ENCODE results near the gene TBATA. TPM values are rescaled to one million over a fixed set of nuclear protein-coding genes. Genes with fewer than 3 reads are reported as not detected.

Gene TBATA
- total RNA-seq, 1 experiment from 2014 or later, result not detected

DNA sequence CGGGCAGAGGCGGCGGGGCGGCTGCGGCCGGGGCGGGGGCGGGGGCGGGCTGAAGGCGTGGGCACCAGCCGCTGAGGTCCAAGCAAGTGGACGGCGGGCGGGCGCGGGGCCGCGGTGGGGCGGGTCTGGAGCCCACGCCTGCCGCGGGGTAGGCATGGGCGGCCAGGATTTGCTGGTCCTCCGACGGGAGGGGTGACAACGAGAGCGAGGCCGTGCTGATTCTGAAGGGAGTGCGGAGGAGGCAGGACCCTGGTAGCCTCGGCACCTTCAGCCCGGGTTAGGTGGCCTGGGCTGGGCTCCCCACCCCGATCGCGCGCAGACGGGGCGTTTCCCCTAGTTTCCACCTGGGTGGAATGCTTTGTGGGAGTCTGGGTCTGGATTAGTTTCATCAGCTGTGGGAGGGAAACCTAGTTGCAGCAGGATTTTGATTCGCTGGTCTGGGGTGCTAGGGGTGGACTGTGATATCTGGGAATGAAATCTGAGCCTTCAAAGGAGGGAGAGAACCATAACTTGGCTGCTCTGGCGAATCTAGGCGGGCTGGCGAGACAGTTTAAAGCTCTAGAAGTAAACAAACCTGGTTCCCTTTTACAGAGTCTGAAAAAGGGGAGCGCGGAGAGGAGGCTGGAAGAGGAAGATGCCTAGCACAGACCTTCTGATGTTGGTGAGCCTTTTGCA is 31.2 kb upstream of the TBATA start:
- DNase-seq (ENCODE audit: low spot score) (peak; percentile 67), ATAC-seq (peak; percentile 73)
- ChIA-PET CTCF (interaction anchor here (0.6 to 1.1 kb wide), 8 partner anchors 10 to 192 kb away, joined by 3 to 4 read pairs (median 3); partner anchors contain the start of gene PCBD1), POLR2A (no interaction called here)
- H3K9me3 Mint-ChIP-seq, result no peaks in the 10 kb centered on the region
- peaks cover 11% of the 10 kb centered on the region for H3K36me3 Mint-ChIP-seq
- peaks cover 17% of the 10 kb centered on the region for H3K4me1 Mint-ChIP-seq
- peak overlapping the region; percentile 86 for H3K4me3 Mint-ChIP-seq
- peak overlapping the region; percentile 93 for H3K27ac Mint-ChIP-seq
- H3K27me3 Mint-ChIP-seq (ENCODE audit: low read depth), result no peaks in the 10 kb centered on the region
- TF ChIP-seq ELF4 (CRISPR knock-in tag; IDR thresholded peaks at IDR 0.05; ENCODE audit: low read depth) (no peak), TEAD1 (CRISPR knock-in tag; IDR thresholded peaks at IDR 0.05) (0 out of 2 replicates have a peak, but pooled peaks have one; percentile 42), ZNF219 (CRISPR knock-in tag; IDR thresholded peaks at IDR 0.05; ENCODE audit: borderline replicate concordance) (0 out of 2 replicates have a peak, but pooled peaks have one; percentile 27), TCF7 (CRISPR knock-in tag; IDR thresholded peaks at IDR 0.05; ENCODE audit: low read depth) (no peak), JUN (CRISPR knock-in tag; IDR thresholded peaks at IDR 0.05) (0 out of 2 replicates have a peak, but pooled peaks have one; percentile 26), JAZF1 (CRISPR knock-in tag; IDR thresholded peaks at IDR 0.05) (no peak), TEAD4 (CRISPR knock-in tag; IDR thresholded peaks at IDR 0.05) (no peak), ZNF138 (CRISPR knock-in tag; conservative IDR thresholded peaks at IDR 0.05) (no peak), ATF1 (CRISPR knock-in tag; IDR thresholded peaks at IDR 0.05) (no peak), NR2C2 (CRISPR knock-in tag; IDR thresholded peaks at IDR 0.05) (no peak), GABPB1 (CRISPR knock-in tag; IDR thresholded peaks at IDR 0.05) (peak; percentile 66; the same call in 1 of the 2 replicates), MXD4 (CRISPR knock-in tag; IDR thresholded peaks at IDR 0.05; ENCODE audit: borderline replicate concordance) (no peak)
- TF ChIP-seq, protein P1, sequence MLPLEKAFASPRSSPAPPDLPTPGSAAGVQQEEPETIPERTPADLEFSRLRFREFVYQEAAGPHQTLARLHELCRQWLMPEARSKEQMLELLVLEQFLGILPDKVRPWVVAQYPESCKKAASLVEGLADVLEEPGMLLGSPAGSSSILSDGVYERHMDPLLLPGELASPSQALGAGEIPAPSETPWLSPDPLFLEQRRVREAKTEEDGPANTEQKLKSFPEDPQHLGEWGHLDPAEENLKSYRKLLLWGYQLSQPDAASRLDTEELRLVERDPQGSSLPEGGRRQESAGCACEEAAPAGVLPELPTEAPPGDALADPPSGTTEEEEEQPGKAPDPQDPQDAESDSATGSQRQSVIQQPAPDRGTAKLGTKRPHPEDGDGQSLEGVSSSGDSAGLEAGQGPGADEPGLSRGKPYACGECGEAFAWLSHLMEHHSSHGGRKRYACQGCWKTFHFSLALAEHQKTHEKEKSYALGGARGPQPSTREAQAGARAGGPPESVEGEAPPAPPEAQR (CRISPR knock-in tag; IDR thresholded peaks at IDR 0.05), result no peak
- TF ChIP-seq, protein P2, sequence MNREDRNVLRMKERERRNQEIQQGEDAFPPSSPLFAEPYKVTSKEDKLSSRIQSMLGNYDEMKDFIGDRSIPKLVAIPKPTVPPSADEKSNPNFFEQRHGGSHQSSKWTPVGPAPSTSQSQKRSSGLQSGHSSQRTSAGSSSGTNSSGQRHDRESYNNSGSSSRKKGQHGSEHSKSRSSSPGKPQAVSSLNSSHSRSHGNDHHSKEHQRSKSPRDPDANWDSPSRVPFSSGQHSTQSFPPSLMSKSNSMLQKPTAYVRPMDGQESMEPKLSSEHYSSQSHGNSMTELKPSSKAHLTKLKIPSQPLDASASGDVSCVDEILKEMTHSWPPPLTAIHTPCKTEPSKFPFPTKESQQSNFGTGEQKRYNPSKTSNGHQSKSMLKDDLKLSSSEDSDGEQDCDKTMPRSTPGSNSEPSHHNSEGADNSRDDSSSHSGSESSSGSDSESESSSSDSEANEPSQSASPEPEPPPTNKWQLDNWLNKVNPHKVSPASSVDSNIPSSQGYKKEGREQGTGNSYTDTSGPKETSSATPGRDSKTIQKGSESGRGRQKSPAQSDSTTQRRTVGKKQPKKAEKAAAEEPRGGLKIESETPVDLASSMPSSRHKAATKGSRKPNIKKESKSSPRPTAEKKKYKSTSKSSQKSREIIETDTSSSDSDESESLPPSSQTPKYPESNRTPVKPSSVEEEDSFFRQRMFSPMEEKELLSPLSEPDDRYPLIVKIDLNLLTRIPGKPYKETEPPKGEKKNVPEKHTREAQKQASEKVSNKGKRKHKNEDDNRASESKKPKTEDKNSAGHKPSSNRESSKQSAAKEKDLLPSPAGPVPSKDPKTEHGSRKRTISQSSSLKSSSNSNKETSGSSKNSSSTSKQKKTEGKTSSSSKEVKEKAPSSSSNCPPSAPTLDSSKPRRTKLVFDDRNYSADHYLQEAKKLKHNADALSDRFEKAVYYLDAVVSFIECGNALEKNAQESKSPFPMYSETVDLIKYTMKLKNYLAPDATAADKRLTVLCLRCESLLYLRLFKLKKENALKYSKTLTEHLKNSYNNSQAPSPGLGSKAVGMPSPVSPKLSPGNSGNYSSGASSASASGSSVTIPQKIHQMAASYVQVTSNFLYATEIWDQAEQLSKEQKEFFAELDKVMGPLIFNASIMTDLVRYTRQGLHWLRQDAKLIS (CRISPR knock-in tag; IDR thresholded peaks at IDR 0.05; ENCODE audit: borderline replicate concordance), result no peak
- TF ChIP-seq, protein P3, sequence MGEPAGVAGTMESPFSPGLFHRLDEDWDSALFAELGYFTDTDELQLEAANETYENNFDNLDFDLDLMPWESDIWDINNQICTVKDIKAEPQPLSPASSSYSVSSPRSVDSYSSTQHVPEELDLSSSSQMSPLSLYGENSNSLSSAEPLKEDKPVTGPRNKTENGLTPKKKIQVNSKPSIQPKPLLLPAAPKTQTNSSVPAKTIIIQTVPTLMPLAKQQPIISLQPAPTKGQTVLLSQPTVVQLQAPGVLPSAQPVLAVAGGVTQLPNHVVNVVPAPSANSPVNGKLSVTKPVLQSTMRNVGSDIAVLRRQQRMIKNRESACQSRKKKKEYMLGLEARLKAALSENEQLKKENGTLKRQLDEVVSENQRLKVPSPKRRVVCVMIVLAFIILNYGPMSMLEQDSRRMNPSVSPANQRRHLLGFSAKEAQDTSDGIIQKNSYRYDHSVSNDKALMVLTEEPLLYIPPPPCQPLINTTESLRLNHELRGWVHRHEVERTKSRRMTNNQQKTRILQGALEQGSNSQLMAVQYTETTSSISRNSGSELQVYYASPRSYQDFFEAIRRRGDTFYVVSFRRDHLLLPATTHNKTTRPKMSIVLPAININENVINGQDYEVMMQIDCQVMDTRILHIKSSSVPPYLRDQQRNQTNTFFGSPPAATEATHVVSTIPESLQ (CRISPR knock-in tag; IDR thresholded peaks at IDR 0.05), result no peak
- TF ChIP-seq, protein P4, sequence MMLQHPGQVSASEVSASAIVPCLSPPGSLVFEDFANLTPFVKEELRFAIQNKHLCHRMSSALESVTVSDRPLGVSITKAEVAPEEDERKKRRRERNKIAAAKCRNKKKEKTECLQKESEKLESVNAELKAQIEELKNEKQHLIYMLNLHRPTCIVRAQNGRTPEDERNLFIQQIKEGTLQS (CRISPR knock-in tag; conservative IDR thresholded peaks at IDR 0.05), result no peak
- TF ChIP-seq, protein P5, sequence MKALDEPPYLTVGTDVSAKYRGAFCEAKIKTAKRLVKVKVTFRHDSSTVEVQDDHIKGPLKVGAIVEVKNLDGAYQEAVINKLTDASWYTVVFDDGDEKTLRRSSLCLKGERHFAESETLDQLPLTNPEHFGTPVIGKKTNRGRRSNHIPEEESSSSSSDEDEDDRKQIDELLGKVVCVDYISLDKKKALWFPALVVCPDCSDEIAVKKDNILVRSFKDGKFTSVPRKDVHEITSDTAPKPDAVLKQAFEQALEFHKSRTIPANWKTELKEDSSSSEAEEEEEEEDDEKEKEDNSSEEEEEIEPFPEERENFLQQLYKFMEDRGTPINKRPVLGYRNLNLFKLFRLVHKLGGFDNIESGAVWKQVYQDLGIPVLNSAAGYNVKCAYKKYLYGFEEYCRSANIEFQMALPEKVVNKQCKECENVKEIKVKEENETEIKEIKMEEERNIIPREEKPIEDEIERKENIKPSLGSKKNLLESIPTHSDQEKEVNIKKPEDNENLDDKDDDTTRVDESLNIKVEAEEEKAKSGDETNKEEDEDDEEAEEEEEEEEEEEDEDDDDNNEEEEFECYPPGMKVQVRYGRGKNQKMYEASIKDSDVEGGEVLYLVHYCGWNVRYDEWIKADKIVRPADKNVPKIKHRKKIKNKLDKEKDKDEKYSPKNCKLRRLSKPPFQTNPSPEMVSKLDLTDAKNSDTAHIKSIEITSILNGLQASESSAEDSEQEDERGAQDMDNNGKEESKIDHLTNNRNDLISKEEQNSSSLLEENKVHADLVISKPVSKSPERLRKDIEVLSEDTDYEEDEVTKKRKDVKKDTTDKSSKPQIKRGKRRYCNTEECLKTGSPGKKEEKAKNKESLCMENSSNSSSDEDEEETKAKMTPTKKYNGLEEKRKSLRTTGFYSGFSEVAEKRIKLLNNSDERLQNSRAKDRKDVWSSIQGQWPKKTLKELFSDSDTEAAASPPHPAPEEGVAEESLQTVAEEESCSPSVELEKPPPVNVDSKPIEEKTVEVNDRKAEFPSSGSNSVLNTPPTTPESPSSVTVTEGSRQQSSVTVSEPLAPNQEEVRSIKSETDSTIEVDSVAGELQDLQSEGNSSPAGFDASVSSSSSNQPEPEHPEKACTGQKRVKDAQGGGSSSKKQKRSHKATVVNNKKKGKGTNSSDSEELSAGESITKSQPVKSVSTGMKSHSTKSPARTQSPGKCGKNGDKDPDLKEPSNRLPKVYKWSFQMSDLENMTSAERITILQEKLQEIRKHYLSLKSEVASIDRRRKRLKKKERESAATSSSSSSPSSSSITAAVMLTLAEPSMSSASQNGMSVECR (CRISPR knock-in tag; IDR thresholded peaks at IDR 0.05; ENCODE audit: borderline replicate concordance), result no peak
- TF ChIP-seq, protein P6, sequence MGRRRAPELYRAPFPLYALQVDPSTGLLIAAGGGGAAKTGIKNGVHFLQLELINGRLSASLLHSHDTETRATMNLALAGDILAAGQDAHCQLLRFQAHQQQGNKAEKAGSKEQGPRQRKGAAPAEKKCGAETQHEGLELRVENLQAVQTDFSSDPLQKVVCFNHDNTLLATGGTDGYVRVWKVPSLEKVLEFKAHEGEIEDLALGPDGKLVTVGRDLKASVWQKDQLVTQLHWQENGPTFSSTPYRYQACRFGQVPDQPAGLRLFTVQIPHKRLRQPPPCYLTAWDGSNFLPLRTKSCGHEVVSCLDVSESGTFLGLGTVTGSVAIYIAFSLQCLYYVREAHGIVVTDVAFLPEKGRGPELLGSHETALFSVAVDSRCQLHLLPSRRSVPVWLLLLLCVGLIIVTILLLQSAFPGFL (CRISPR knock-in tag; IDR thresholded peaks at IDR 0.05; ENCODE audit: borderline replicate concordance), result no peak
- TF ChIP-seq, protein P7, sequence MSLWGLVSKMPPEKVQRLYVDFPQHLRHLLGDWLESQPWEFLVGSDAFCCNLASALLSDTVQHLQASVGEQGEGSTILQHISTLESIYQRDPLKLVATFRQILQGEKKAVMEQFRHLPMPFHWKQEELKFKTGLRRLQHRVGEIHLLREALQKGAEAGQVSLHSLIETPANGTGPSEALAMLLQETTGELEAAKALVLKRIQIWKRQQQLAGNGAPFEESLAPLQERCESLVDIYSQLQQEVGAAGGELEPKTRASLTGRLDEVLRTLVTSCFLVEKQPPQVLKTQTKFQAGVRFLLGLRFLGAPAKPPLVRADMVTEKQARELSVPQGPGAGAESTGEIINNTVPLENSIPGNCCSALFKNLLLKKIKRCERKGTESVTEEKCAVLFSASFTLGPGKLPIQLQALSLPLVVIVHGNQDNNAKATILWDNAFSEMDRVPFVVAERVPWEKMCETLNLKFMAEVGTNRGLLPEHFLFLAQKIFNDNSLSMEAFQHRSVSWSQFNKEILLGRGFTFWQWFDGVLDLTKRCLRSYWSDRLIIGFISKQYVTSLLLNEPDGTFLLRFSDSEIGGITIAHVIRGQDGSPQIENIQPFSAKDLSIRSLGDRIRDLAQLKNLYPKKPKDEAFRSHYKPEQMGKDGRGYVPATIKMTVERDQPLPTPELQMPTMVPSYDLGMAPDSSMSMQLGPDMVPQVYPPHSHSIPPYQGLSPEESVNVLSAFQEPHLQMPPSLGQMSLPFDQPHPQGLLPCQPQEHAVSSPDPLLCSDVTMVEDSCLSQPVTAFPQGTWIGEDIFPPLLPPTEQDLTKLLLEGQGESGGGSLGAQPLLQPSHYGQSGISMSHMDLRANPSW (CRISPR knock-in tag; conservative IDR thresholded peaks at IDR 0.05; ENCODE audit: low read depth), result no peak
- TF ChIP-seq, protein P8, sequence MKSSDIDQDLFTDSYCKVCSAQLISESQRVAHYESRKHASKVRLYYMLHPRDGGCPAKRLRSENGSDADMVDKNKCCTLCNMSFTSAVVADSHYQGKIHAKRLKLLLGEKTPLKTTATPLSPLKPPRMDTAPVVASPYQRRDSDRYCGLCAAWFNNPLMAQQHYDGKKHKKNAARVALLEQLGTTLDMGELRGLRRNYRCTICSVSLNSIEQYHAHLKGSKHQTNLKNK (CRISPR knock-in tag; IDR thresholded peaks at IDR 0.05), result no peak
